Mesenchymal stem cell (in vitro differentiated cells and primary cell): Measurements from ENCODE around the gene CEP104.

Experiments used
- DNase-seq: peaks from one replicate; pipeline ENCODE4 v3.0.0-alpha.2; 2013
- H2AFZ ChIP-seq: one replicate; pipeline ENCODE4 v1.6.1; 2013; ENCODE audit warnings: low read depth, mild to moderate bottlenecking, control low read depth, inconsistent platforms, low read length, moderate library complexity
- H2AK5ac ChIP-seq: 2 replicates; pipeline ENCODE4 v1.6.1; 2013; ENCODE audit warnings: low read length, moderate library complexity, mild to moderate bottlenecking, inconsistent platforms; ENCODE audit not compliant: severe bottlenecking
- H2BK120ac ChIP-seq: one replicate; pipeline ENCODE4 v1.6.1; 2013; ENCODE audit warnings: low read depth, mild to moderate bottlenecking, inconsistent platforms, low read length, moderate library complexity
- H2BK12ac ChIP-seq, 2 experiments: one replicate each; pipeline ENCODE4 v1.6.1; 2013; ENCODE audit warnings: inconsistent platforms in 2 of 2, low read length in 2 of 2, mild to moderate bottlenecking in 2 of 2, moderate library complexity in 2 of 2, control low read depth in 1 of 2
- H2BK15ac ChIP-seq: one replicate; pipeline ENCODE4 v1.6.1; 2013; ENCODE audit warnings: mild to moderate bottlenecking, low read depth, inconsistent platforms; ENCODE audit not compliant: poor library complexity, severe bottlenecking
- H2BK5ac ChIP-seq: 2 replicates; pipeline ENCODE4 v1.6.1; 2013; ENCODE audit warnings: low read depth, mild to moderate bottlenecking, low read length, control low read depth, inconsistent platforms; ENCODE audit not compliant: poor library complexity, severe bottlenecking
- H3K14ac ChIP-seq, 2 experiments: one replicate each; pipeline ENCODE4 v1.6.1; 2013; ENCODE audit warnings: inconsistent platforms in 2 of 2, low read length in 2 of 2, control low read depth in 1 of 2, mild to moderate bottlenecking in 1 of 2, moderate library complexity in 1 of 2
- H3K18ac ChIP-seq, 2 experiments: one replicate each; pipeline ENCODE4 v1.6.1; 2013; ENCODE audit warnings: inconsistent platforms in 2 of 2, low read length in 2 of 2, control low read depth in 1 of 2, low read depth in 1 of 2, mild to moderate bottlenecking in 1 of 2
- H3K23ac ChIP-seq, 2 experiments: one replicate each; pipeline ENCODE4 v1.6.1; 2013; ENCODE audit warnings: inconsistent platforms in 2 of 2, low read length in 2 of 2, mild to moderate bottlenecking in 2 of 2, moderate library complexity in 2 of 2, control low read depth in 1 of 2
- H3K27ac ChIP-seq: 2 replicates; pipeline ENCODE4 v1.5.1; 2013; ENCODE audit warnings: mild to moderate bottlenecking, moderate library complexity, low read length, control low read depth, inconsistent platforms; ENCODE audit not compliant: poor library complexity, severe bottlenecking
- H3K27me3 ChIP-seq, 2 experiments: 2 replicates each; pipeline versions ENCODE4 v1.6.1 to v1.7.0; 2013; ENCODE audit warnings: low read length in 2 of 2, mild to moderate bottlenecking in 2 of 2, moderate library complexity in 2 of 2, control low read depth in 1 of 2, inconsistent platforms in 1 of 2; ENCODE audit not compliant: control insufficient read depth in 1 of 2, insufficient read depth in 1 of 2
- H3K36me3 ChIP-seq, 2 experiments: 2 replicates each; pipeline versions ENCODE4 v1.6.1 to v1.7.0; 2013; ENCODE audit warnings: low read length in 2 of 2, control low read depth in 1 of 2, inconsistent platforms in 1 of 2, low read depth in 1 of 2, mild to moderate bottlenecking in 1 of 2; ENCODE audit not compliant: insufficient read depth in 2 of 2, control insufficient read depth in 1 of 2
- H3K4ac ChIP-seq, 2 experiments: one replicate each; pipeline ENCODE4 v1.6.1; 2013; ENCODE audit warnings: inconsistent platforms in 2 of 2, low read length in 2 of 2, mild to moderate bottlenecking in 2 of 2, moderate library complexity in 2 of 2, control low read depth in 1 of 2, low read depth in 1 of 2
- H3K4me1 ChIP-seq: 2 replicates; pipeline ENCODE4 v1.6.1; 2013; ENCODE audit warnings: low read depth, low read length, control low read depth; ENCODE audit not compliant: control insufficient read depth, insufficient read depth
- H3K4me2 ChIP-seq: 2 replicates; pipeline ENCODE4 v1.6.1; 2013; ENCODE audit warnings: low read length, mild to moderate bottlenecking, inconsistent platforms; ENCODE audit not compliant: poor library complexity, severe bottlenecking
- H3K4me3 ChIP-seq, 2 experiments: 2 replicates each; pipeline versions ENCODE4 v1.5.1 to v1.7.0; 2013; ENCODE audit warnings: low read length in 2 of 2, mild to moderate bottlenecking in 2 of 2, control low read depth in 1 of 2, low read depth in 1 of 2; ENCODE audit not compliant: insufficient read depth in 1 of 2
- H3K79me1 ChIP-seq: replicated peaks from 2 replicates; pipeline ENCODE4 v1.6.1; 2013; ENCODE audit warnings: mild to moderate bottlenecking, control low read depth, low read length, inconsistent platforms; ENCODE audit not compliant: poor library complexity, severe bottlenecking
- H3K9ac ChIP-seq: 2 replicates; pipeline ENCODE4 v1.7.0; 2013; ENCODE audit warnings: mild to moderate bottlenecking, low read length, moderate library complexity
- H3K9me3 ChIP-seq: 2 replicates; pipeline ENCODE4 v1.7.0; 2013; ENCODE audit warnings: mild to moderate bottlenecking, low read length; ENCODE audit not compliant: control insufficient read depth
- H4K8ac ChIP-seq: one replicate; pipeline ENCODE4 v1.6.1; 2013; ENCODE audit warnings: inconsistent platforms, mild to moderate bottlenecking, low read length, moderate library complexity
- H4K91ac ChIP-seq: one replicate; pipeline ENCODE4 v1.6.1; 2013; ENCODE audit warnings: mild to moderate bottlenecking, low read length, inconsistent platforms
- WGBS: methylation state at CpG from one replicate; pipeline ENCODE4 v1.1.7; 2013; ENCODE audit warnings: mixed read lengths; 5-methylcytosine and 5-hydroxymethylcytosine counted together

Gene CEP104

DNA sequence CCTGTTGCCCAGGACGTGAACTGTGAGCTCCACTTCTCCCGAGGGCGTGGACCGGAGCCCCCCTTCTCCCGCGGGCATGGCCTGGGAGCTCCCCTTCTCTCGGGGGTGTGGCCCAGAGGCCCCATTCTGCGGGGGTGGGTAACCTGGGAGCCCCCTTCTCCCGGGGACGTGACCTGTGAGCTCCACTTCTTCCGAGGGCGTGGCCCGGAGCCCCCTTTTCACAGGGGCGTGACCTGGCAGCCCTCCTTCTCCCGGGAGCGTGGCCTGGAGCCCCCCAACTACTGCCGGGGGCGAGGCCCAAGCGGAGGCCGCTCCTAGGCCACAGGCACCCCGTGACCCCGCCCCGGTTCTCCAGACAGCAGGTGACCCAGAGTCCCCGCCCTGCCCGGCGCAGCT, 42.7 kb upstream of the CEP104 start:
- peak overlapping the region; percentile 21 for H2BK15ac ChIP-seq
- H3K4ac ChIP-seq, result peak overlapping the region; percentile 84 to 89
- peak overlapping the region; percentile 60 for H4K8ac ChIP-seq
- under 1% methylated on average over 26 of the region's 26 CpGs for WGBS
- H3K9me3 ChIP-seq, result no peaks in the 10 kb centered on the region
- peaks cover 6 to 10% of the 10 kb centered on the region in 2 experiments for H3K36me3 ChIP-seq
- peak overlapping the region; percentile 93 for H3K9ac ChIP-seq
- H2AFZ ChIP-seq, result peak overlapping the region; percentile 94
- peak overlapping the region in 1 of 2 experiments; percentile 53 for H3K23ac ChIP-seq
- peak overlapping the region; percentile 82 to 89 for H3K18ac ChIP-seq
- H3K27me3 ChIP-seq, result no peaks in the 10 kb centered on the region
- H3K4me1 ChIP-seq, result peaks cover 21% of the 10 kb centered on the region
- peak overlapping the region in 1 of 2 experiments; percentile 75 for H3K14ac ChIP-seq
- no peak overlapping the region for H2AK5ac ChIP-seq
- H4K91ac ChIP-seq, result peak overlapping the region; percentile 71
- peak overlapping the region in 1 of 2 experiments; percentile 26 for H2BK12ac ChIP-seq
- peak overlapping the region; percentile 74 for H2BK5ac ChIP-seq
- DNase-seq, result no peak
- peak overlapping the region; percentile 91 to 93 for H3K4me3 ChIP-seq
- no peak overlapping the region for H3K27ac ChIP-seq
- peaks cover 6% of the 10 kb centered on the region for H3K79me1 ChIP-seq
- peak overlapping the region; percentile 75 for H3K4me2 ChIP-seq
- peak overlapping the region; percentile 93 for H2BK120ac ChIP-seq

DNA sequence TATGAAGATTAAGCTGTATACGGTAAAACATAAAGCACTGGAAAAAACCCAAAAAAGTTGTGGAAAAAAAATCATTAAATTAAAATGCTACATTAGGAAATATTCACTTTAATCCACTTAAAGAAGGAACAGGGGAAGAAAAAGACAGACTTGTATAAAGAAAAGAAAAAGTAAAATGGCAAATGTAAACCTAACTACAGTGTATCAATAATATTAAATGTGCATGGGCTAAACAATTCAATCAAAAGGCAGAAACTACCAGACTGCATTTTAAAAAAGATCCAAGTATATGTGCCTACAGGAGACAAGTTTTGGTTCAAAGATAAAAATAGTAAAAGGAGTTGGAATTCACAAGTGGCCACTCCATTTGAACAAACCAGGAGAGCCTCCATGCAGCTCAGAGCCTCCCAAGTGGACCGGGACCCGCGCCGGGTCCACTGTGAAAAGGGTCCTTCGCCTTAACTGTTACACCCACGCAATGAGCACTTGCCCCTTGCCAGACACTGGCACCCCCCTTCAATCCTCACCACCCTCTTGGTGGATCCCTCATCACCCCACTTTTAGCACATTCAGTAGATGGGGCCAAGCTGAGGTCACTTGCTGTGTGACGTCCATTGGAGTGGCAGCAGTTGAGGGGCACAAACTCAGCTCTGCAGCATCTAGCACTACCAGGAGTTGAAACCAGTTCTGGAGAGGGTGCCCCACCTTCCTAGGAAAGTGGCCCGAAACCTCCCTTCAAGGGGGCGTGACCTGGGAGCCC, 42.2 kb upstream of the CEP104 start:
- peaks cover 24% of the 10 kb centered on the region for H3K4me1 ChIP-seq
- no peak overlapping the region for H2BK120ac ChIP-seq
- H2AFZ ChIP-seq, result peak overlapping the region; percentile 94
- H2AK5ac ChIP-seq, result peak overlapping the region; percentile 20
- peak overlapping the region; percentile 75 for H3K4me2 ChIP-seq
- H3K4me3 ChIP-seq, result peak overlapping the region; percentile 91 to 93
- no peaks in the 10 kb centered on the region for H3K27me3 ChIP-seq
- H4K8ac ChIP-seq, result no peak overlapping the region
- H3K18ac ChIP-seq, result peak overlapping the region in 1 of 2 experiments; percentile 89
- peak overlapping the region in 1 of 2 experiments; percentile 86 for H2BK12ac ChIP-seq
- H2BK15ac ChIP-seq, result no peak overlapping the region
- H2BK5ac ChIP-seq, result no peak overlapping the region
- peak overlapping the region in 1 of 2 experiments; percentile 53 for H3K23ac ChIP-seq
- WGBS, result 11% methylated on average over 9 of the region's 10 CpGs
- peak overlapping the region in 1 of 2 experiments; percentile 75 for H3K14ac ChIP-seq
- peaks cover 10 to 13% of the 10 kb centered on the region in 2 experiments for H3K36me3 ChIP-seq
- H3K4ac ChIP-seq, result peak overlapping the region; percentile 84 to 89
- DNase-seq, result peak; percentile 18
- peaks cover 8% of the 10 kb centered on the region for H3K79me1 ChIP-seq
- peak overlapping the region; percentile 93 for H3K9ac ChIP-seq
- no peaks in the 10 kb centered on the region for H3K9me3 ChIP-seq
- no peak overlapping the region for H4K91ac ChIP-seq
- no peak overlapping the region for H3K27ac ChIP-seq

DNA sequence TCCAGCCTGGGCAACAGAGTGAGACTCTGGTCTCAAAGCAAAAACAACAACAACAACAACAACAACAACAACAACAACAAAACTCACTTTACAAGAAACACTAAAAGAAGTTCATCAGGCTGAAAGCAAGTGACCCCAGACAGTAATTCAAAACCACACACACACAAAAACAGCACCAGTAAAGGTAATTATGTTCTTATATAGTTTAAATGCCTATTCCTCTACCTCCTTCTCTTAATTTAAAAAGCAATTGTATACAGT, 41.4 kb upstream of the CEP104 start:
- Histone ChIP-seq H3K4ac (no peak overlapping the region), H3K79me1 (peaks cover 8% of the 10 kb centered on the region)

DNA sequence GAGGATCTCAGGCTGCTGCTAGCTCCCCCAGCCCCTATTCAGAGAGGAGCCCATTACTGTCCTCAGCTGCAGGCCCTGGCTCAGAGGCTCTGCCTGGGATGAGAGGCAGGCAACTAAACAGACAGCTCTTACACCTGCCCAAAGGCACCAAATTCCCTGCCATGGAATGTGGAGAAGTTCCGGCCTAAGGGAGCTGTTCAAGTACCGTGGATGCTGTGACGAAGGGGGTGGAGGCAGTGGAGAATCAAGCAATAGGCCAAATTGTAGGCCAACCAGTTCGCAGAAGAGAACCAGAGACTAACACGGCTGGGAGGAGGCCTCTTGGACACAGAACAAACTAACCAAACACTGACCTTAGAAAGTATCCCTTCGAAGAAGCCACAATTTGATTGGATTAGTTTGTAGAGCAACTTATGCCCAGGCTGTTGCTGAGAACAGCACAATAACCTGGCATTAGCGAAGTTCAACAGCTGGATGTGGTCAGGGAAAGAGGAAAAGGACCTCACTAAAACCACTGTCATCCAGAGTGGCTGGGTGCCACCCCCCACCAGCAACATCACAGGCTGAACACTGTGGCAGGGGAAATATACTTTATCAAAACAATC, 39.5 kb upstream of the CEP104 start:
- no peak overlapping the region for H3K9ac ChIP-seq
- DNase-seq, result no peak
- 95% methylated on average over 6 of the region's 7 CpGs for WGBS
- no peak overlapping the region for H4K91ac ChIP-seq
- peaks cover 9% of the 10 kb centered on the region for H3K79me1 ChIP-seq
- no peak overlapping the region for H3K4me2 ChIP-seq
- H2AK5ac ChIP-seq, result no peak overlapping the region
- H3K4me1 ChIP-seq, result peaks cover 17% of the 10 kb centered on the region
- no peaks in the 10 kb centered on the region for H3K27me3 ChIP-seq
- H3K18ac ChIP-seq, result no peak overlapping the region
- no peak overlapping the region for H2BK12ac ChIP-seq
- H3K36me3 ChIP-seq, result peaks cover 14 to 20% of the 10 kb centered on the region in 2 experiments
- H3K9me3 ChIP-seq, result no peaks in the 10 kb centered on the region
- no peak overlapping the region for H4K8ac ChIP-seq
- H3K14ac ChIP-seq, result no peak overlapping the region
- H2AFZ ChIP-seq, result no peak overlapping the region
- H3K4ac ChIP-seq, result no peak overlapping the region
- H2BK120ac ChIP-seq, result no peak overlapping the region
- H3K4me3 ChIP-seq, result no peak overlapping the region
- H2BK5ac ChIP-seq, result no peak overlapping the region
- no peak overlapping the region for H2BK15ac ChIP-seq
- no peak overlapping the region for H3K23ac ChIP-seq
- H3K27ac ChIP-seq, result no peak overlapping the region

More for the DNA sequence above, 41.4 kb upstream of the CEP104 start:
- Histone ChIP-seq H3K9me3 (no peaks in the 10 kb centered on the region), H3K27ac (no peak overlapping the region), H3K18ac (no peak overlapping the region), H2AFZ (no peak overlapping the region), H4K91ac (no peak overlapping the region), H3K9ac (no peak overlapping the region), H2BK5ac (no peak overlapping the region), H4K8ac (no peak overlapping the region), H3K4me3 (peak overlapping the region in 1 of 2 experiments; percentile 91), H3K4me2 (no peak overlapping the region), H3K23ac (no peak overlapping the region), H3K14ac (no peak overlapping the region), H2AK5ac (no peak overlapping the region), H3K4me1 (peaks cover 21% of the 10 kb centered on the region), H2BK120ac (no peak overlapping the region), H2BK12ac (no peak overlapping the region), H3K27me3 (no peaks in the 10 kb centered on the region), H3K36me3 (peaks cover 10 to 13% of the 10 kb centered on the region in 2 experiments), H2BK15ac (no peak overlapping the region)
- DNase-seq, result no peak
